ENCODE results near the gene TTC33. TPM values are rescaled to one million over a fixed set of nuclear protein-coding genes. Genes with fewer than 3 reads are reported as not detected.
"Not testable (repeated sequence)": the region's sequence is repeated elsewhere in the genome, so short reads cannot be mapped to it uniquely, and the experiment has no call there.

The TTC33 gene
- total RNA-seq, 2 donors from 2014 or later, result 10.6 to 19.8 TPM

DNA sequence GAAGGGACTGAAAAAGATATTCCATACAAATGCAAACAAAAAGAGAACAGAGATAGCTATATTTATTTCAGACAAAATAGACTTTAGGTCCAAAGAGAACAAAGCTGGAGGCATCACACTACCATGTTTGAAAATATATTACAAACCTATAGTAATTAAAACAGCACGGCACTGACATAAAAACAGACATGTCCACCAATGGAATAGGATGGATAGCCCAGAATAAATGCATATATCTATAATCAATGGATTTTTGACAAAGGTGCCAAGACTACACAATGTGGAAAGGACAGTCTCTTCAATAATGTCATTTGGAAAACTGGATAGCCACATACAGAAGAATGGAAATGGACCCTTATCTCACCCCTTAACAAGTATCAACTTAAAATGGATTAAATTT is 32.2 kb upstream of the TTC33 start:
- Histone ChIP-seq H3K9me3 (no peaks in the 10 kb centered on the region), H3K36me3 (no peaks in the 10 kb centered on the region), H3K4me3 (no peak overlapping the region), H3K27me3 (no peaks in the 10 kb centered on the region), H3K27ac (no peak overlapping the region), H3K4me1 (peaks cover 19% of the 10 kb centered on the region), H3K9ac (ENCODE audit: low read depth in 2 of 2, low read length in 2 of 2) (no peak overlapping the region)
- TF ChIP-seq, protein P1, sequence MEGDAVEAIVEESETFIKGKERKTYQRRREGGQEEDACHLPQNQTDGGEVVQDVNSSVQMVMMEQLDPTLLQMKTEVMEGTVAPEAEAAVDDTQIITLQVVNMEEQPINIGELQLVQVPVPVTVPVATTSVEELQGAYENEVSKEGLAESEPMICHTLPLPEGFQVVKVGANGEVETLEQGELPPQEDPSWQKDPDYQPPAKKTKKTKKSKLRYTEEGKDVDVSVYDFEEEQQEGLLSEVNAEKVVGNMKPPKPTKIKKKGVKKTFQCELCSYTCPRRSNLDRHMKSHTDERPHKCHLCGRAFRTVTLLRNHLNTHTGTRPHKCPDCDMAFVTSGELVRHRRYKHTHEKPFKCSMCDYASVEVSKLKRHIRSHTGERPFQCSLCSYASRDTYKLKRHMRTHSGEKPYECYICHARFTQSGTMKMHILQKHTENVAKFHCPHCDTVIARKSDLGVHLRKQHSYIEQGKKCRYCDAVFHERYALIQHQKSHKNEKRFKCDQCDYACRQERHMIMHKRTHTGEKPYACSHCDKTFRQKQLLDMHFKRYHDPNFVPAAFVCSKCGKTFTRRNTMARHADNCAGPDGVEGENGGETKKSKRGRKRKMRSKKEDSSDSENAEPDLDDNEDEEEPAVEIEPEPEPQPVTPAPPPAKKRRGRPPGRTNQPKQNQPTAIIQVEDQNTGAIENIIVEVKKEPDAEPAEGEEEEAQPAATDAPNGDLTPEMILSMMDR (IDR thresholded peaks at IDR 0.05), result no peak
- intact Hi-C loops (cut with DNase I), result no loop called here
- no peak for DNase-seq

DNA sequence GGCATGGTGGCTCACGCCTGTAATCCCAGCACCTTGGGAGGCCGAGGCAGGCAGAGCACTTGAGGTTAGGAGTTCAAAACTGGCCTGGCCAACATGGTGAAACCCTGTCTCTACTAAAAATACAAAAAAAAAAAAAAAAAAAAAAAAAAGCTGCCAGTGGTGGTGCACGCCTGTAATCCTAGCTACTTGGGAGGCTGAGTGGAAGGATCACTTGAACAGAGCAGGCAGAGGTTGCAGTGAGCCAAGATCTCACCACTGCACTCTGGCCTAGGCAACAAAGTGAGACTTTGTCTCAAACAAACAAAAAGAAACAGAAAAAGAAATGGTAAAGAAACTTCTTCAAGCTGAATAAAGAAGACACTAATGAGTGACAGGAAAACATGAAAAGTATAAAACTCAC is 30.9 kb upstream of the TTC33 start:
- H3K9ac ChIP-seq (ENCODE audit: low read depth in 2 of 2, low read length in 2 of 2); H3K27me3 ChIP-seq; H3K9me3 ChIP-seq; H3K36me3 ChIP-seq; DNase-seq; H3K27ac ChIP-seq; H3K4me3 ChIP-seq; intact Hi-C loops (cut with DNase I): not testable (repeated sequence)
- H3K4me1 ChIP-seq, result peaks cover 19% of the 10 kb centered on the region

DNA sequence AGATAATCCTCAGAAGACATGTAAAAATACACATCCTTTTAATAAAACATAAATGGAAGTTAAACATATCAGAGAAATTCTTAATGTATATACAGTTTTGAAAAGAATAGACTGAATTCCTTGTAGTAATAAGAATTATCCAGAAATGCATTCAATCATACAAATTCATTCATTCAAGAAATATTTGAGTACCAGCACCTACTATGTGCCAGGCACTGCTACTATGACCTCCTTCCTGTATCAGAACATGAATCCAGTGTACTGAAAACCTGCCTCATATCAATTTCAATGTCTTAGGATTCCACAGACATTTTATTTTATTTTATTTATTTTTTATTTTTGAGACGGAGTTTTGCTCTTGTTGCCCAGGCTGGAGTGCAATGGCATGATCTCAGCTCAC is 29.2 kb upstream of the TTC33 start:
- Histone ChIP-seq H3K9ac (ENCODE audit: low read depth in 2 of 2, low read length in 2 of 2) (no peak overlapping the region), H3K9me3 (no peaks in the 10 kb centered on the region), H3K4me1 (peaks cover 19% of the 10 kb centered on the region), H3K27ac (peak overlapping the region; percentile 61), H3K36me3 (no peaks in the 10 kb centered on the region), H3K4me3 (no peak overlapping the region), H3K27me3 (no peaks in the 10 kb centered on the region)
- DNase-seq, result no peak
- TF ChIP-seq, protein P1 (IDR thresholded peaks at IDR 0.05), result no peak
- intact Hi-C loops (cut with DNase I), result no loop called here

DNA sequence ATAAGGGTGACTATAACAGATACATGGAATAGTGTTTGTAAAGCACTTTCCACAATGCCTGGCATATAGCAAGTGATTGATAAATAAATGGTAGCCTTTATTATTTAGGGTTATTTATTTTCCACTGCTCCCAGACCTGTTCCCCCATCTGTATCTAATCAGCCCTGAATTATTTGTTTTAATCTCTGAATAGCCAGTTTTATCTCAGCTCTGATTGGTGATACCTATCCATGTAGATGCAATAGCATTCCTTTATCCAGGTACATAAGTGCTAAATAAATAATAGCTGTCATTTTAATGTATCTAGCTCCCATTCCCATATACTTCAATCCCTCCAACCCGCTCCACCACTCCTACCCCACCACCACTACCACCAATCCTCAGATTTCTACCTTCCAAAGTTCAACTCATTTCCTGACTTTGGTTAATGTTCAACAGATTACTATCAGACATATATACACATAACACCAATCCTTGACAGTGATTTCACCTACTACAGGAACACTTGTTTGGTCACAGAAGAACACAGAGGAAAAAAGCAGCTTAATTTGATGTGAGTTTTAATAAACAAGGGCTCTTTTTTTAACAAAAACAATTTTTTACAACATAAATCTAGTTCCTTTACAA is 28.4 kb upstream of the TTC33 start:
- H3K9ac ChIP-seq (ENCODE audit: low read depth in 2 of 2, low read length in 2 of 2), result no peak overlapping the region
- DNase-seq, result peak; percentile 42
- no peaks in the 10 kb centered on the region for H3K36me3 ChIP-seq
- H3K4me1 ChIP-seq, result peaks cover 14% of the 10 kb centered on the region
- H3K27ac ChIP-seq, result peak overlapping the region; percentile 61
- no peaks in the 10 kb centered on the region for H3K9me3 ChIP-seq
- H3K4me3 ChIP-seq, result no peak overlapping the region
- intact Hi-C loops (cut with DNase I), result no loop called here
- no peaks in the 10 kb centered on the region for H3K27me3 ChIP-seq
- TF ChIP-seq, protein P1 (IDR thresholded peaks at IDR 0.05), result no peak

DNA sequence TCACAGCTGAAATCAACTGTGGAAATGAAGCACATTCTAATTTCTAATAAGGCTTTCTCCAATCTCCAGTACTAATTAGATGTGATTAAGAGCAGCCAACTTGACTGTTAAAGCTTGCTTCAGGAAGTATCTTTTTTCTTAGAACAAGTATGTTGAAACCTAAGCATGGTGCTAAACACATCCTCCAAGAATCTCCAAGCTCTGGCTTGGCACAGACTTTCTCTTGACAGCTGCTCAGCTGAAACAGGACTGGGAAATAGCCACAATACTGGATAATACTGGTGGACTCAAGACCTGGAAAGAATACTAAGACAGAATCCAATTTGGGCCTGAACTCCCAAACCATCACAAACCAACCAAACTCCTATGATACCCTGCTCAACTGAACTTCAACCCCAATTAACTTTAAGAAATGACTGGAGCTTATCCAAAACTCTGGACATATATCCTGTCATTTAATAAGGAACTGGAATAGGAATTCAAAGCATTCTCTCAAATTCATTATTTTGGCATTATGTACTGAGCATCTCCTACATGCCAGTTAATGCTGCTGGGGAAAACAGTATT is 26.2 kb upstream of the TTC33 start:
- TF ChIP-seq, protein P1 (IDR thresholded peaks at IDR 0.05), result no peak
- Histone ChIP-seq H3K36me3 (no peaks in the 10 kb centered on the region), H3K27ac (peak overlapping the region; percentile 15), H3K9me3 (no peaks in the 10 kb centered on the region), H3K9ac (ENCODE audit: low read depth in 2 of 2, low read length in 2 of 2) (no peak overlapping the region), H3K4me1 (peaks cover 17% of the 10 kb centered on the region), H3K4me3 (no peak overlapping the region), H3K27me3 (no peaks in the 10 kb centered on the region)
- intact Hi-C loops (cut with DNase I), result no loop called here
- no peak for DNase-seq

DNA sequence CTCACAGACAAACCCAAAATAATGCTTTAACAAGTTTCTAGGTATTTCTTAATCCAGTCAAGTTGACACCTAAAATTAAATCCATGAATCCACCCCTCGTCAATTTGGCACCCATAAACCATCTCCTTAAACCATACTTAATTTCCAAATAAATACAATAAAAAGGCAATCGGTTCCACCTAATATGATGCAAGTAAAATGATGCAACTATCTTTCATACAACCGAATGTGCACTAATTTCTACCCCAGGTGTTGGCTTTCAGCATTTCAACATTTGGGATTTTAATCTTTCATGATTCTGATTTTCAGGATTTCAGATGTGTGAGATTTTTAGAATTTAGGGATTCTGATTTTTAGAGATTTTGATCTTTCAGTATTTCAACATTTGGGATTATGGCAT is 25.1 kb upstream of the TTC33 start:
- Histone ChIP-seq H3K9me3 (no peaks in the 10 kb centered on the region), H3K4me1 (peaks cover 20% of the 10 kb centered on the region)
- intact Hi-C loops (cut with DNase I), result no loop called here

More for the DNA sequence above, 25.1 kb upstream of the TTC33 start:
- DNase-seq, result no peak
- TF ChIP-seq, protein P1 (IDR thresholded peaks at IDR 0.05), result no peak
- H3K4me3 ChIP-seq, result no peak overlapping the region
- no peak overlapping the region for H3K9ac ChIP-seq (ENCODE audit: low read depth in 2 of 2, low read length in 2 of 2)
- H3K27me3 ChIP-seq, result no peaks in the 10 kb centered on the region
- no peak overlapping the region for H3K27ac ChIP-seq
- no peaks in the 10 kb centered on the region for H3K36me3 ChIP-seq

Measured in colonic mucosa (tissue), 4 donors.